NOMO-1 treated with DMSO at 0.1 percent for 48 hours (cell line): ENCODE results near the gene FAM50A.
A peak's percentile ranks its signal among the peaks of the same experiment; 100 is the strongest.

Experiments used
- DNase-seq: peaks from one replicate; lab custom pipeline; 2025; ENCODE audit not compliant: unreplicated experiment; lab: John Stamatoyannopoulos, UW

Gene FAM50A

DNA sequence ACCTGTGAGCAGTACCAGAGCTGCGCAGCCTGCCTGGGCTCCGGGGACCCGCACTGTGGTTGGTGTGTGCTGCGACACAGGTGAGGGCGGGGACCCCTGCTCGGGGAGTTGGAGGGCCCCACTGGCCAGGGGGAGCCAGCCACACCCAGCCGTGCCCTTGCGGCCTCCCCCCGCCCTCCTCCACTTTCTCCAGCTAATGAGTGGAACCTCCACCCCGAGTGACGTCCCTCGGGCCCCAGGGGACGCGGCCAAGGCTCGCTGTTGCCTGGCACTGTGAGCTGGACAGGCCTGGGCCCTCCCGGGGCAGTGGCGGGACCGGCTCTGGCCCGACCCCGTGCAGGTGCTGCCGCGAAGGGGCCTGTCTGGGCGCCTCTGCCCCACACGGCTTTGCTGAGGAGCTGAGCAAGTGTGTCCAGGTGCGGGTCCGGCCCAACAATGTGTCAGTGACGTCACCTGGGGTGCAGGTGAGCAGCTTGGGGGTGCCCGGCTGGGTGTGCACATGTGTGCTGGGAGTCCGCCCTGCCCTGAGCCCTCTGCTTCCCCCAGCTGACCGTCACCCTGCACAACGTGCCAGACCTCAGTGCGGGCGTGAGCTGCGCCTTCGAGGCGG, 19.8 kb downstream of the FAM50A start:
- no peak for DNase-seq

DNA sequence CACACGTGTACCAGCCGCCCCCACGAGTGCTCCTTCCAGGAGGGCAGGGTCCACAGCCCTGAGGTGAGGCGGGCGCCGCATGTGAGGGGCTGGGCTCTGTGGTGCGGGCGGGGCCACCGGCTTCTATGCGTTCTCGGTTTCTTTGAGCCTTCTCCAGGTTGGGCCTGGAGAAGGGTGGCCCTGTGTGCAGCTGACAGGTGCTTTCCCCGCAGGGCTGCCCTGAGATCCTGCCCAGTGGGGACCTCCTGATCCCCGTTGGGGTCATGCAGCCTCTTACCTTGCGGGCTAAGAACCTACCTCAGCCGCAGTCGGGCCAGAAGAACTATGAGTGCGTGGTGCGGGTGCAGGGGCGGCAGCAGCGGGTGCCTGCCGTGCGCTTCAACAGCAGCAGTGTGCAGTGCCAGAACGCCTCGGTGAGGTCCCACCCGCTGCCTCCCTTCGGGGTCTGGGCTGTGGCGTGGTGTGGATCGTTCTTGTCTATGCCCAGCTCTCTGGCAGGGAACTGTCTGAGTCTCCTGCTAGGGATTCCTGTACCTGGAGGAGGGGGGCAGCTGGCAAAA, 20.9 kb downstream of the FAM50A start:
- no peak for DNase-seq

DNA sequence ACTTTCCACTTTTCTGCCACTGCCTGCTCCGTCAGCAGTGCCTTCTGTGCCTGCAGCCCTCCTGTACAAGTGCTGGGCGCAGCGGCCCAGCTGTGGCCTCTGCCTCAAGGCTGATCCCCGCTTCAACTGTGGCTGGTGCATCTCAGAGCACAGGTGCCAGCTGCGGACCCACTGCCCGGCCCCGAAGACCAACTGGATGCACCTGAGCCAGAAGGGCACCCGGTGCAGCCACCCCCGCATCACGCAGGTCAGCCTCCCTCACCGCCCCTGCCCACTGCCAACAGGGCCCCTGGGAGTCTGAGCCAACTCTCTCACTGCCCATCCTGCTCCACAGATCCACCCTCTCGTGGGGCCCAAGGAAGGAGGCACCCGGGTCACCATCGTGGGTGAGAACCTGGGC, 21.7 kb downstream of the FAM50A start:
- no peak for DNase-seq

DNA sequence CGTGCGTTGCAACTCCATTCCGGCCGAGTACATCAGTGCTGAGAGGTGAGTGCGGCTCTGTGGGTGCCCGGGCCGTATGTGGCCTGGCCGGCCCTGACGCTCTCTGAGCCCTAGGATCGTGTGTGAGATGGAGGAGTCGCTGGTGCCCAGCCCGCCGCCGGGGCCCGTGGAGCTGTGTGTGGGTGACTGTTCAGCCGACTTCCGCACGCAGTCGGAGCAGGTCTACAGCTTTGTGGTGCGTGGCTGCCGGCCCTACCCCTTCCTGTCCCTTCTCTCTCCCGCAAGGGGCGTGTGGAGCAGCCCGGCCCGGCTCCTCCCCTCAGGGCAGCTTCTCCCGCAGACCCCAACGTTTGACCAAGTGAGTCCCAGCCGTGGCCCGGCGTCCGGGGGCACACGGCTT, 22.1 kb downstream of the FAM50A start:
- no peak for DNase-seq

DNA sequence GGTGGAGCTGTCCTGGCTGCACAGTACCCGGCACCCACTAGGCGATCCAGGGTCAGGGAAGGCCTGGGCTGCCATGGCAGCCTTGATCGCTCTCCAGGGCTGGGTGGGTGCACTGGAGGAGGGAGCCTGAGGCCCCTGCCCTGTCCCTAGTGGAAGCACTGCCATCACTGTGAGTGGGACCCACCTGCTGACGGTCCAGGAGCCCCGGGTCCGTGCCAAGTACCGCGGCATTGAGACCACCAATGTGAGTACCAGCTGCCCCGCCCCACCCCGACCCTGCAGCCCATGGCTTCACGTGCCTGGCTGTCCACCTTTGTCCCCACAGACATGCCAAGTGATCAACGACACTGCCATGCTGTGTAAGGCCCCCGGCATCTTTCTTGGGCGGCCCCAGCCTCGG, 23.0 kb downstream of the FAM50A start:
- no peak for DNase-seq

DNA sequence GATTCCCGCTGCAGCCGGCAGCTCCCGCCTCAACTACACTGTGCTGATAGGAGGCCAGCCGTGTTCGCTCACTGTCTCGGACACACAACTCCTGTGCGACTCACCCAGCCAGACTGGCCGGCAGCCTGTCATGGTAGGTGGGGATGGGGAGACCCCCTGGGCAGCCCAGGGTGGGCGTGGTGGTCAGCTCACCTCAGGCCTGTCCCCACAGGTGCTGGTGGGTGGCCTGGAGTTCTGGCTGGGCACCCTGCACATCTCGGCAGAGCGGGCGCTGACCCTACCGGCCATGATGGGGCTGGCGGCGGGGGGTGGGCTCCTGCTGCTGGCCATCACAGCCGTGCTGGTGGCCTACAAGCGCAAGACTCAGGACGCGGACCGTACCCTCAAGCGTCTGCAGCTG, 23.6 kb downstream of the FAM50A start:
- no peak for DNase-seq

DNA sequence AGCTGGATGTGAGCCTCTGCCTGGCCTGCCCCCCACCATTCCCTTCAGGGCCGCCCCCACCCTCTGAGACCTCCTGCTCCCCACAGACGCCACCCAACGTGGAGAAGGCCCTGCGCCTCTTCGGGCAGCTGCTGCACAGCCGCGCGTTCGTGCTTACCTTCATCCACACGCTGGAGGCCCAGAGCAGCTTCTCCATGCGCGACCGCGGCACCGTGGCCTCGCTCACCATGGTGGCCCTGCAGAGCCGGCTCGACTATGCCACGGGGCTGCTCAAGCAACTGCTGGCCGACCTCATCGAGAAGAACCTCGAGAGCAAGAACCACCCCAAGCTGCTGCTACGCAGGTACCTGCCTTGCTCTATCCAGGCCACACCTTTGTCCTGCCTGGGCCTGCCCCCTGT, 24.3 kb downstream of the FAM50A start:
- no peak for DNase-seq

DNA sequence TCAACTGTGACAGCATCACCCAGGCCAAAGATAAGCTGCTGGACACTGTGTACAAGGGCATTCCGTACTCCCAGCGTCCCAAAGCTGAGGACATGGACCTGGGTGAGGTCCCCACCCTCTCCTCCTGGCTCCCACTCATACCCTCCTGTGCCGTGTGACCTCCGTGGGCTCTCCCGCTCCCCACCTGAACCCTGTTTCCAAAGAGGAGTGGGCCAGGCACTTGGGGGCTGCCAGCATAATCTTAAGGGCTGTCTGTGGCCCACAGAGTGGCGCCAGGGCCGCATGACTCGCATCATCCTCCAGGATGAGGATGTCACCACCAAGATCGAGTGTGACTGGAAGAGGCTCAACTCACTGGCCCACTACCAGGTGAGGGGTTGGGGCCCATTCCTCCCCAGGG, 25.2 kb downstream of the FAM50A start:
- no peak for DNase-seq

DNA sequence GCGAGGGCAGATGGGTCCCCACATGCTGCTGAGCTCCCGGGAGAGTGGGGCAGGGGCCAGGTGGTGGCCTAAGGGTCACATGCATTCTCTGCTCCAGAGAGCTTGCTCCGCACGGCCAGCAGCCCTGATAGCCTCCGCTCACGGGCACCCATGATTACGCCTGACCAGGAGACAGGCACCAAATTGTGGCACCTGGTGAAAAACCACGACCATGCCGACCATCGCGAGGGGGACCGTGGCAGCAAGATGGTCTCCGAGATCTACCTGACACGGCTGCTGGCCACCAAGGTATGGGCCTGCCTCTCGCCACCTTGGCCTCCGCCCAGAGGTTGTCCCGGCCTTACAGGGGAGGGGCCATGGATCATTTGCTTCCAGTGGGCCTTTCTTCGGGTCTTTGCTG, 25.9 kb downstream of the FAM50A start:
- no peak for DNase-seq

DNA sequence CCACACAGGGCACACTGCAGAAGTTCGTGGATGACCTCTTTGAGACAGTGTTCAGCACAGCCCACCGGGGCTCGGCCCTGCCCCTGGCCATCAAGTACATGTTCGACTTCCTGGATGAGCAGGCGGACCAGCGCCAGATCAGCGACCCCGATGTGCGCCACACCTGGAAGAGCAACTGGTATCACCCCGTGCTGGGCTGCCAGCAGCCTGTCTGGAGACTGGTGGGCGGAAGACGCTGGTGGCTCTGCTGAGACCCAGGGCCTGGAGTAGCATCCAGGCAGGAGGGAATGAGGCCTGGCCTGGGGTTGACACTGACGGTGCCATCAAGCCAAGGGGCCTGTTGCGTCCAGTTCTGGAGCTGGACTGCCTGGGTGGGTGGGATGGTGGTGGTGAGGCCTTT, 26.5 kb downstream of the FAM50A start:
- DNase-seq: no peak

DNA sequence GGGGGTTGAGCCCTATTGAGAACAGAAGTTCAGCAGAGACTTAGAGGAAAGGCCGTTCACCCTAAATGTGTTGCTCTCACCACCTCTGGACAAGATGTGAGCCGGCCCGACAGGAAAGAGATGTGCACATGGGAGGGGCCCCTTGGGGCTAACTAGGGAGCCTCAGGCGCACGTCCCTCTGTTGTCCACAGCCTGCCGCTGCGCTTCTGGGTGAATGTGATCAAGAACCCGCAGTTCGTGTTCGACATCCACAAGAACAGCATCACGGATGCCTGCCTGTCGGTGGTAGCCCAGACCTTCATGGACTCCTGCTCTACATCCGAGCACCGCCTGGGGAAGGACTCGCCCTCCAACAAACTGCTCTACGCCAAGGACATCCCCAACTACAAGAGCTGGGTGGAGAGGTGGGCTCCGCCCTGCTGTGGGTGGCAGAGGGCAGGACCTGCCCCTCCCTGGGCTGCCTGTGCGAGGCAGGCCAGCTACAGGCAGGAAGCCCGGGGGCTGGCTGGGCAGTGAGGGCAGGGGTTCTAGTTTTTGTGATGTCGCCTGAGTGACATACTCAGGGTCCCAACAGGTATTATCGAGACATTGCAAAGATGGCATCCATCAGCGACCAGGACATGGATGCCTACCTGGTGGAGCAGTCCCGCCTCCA, 27.1 kb downstream of the FAM50A start:
- no peak for DNase-seq

DNA sequence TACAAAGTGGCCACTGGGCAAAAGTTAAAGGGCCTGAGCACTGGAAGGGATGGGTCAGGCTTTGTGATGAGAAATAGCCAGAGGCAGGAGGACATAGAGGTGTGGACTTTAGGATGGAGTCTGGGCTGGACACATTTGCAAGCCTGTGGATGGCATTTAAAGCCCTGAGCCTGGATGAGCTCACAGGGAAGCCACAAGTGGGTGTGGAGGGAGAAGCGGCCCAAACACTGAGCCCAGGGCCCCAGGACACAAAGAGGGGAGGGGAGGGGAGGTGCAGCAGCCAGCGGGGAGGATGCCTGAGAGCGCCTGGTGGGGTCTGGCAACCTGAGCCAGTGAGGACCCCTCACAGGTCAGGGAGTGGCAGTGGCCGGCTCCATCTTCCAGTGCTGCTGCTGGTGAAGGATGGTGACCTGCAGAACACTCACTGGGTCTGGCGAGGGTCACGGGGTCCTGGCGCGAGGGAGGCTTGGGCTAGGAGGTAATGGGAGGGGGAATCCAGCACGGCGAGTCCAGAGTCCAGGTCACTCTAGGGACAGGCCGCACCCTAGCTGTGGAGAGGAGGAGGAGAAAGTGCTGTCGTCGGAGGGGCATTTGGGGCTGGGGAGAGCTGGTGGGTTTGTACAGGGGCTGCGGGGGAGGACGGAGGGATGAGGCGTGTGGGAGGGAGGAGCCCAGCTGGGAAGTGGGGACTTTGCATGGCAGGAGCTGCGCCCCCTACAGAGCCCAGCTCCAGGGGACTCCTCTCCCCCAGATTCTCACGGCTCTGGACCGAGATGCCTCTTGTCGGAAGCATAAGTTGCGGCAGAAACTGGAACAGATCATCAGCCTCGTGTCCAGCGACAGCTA, 28.1 kb downstream of the FAM50A start:
- DNase-seq: no peak

DNA sequence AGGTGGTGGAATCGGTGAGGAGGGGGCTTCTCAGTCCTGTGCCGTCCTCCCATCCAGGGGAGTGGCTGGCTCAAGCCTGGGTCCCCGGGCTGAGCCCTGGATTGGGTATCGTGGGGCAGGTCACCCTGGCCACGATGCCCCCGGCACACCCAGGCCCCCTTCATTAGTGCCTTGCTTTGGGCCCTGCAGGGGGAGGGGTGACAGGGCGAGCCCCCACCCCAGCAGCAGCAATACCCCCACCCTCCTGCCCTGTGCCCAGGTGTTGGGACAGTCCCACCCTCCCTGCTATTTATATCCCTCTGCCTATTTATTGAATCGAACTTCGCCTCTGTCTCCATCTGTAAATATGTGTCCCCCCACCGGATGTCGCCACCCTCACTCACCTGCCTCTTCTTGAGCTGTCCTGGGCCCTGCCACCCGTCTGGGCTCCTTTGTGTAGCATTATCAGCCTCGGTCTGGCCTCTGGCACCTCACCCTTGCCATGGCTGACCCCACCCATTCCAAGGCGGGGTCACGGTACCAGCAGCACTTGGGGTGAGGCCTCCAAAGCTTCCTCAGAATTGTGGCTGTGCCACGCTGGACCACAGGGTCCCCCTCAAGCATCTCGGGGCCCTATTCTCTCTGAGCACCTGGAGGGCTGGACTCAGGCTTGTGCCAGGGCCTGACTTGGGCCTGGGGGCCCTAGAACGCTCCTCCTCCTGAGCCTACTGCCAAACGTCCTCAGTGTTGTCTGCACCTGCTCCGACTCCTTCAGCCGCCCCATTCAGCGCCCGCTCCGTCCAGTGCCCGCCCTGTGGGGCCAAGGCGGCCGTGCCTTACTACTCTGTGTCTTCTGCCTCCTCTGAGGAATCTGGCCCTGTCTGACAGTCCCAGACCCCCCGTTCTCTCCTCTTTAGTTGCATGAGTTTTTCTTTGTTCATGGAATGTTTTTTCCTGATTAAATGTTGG, 29.0 kb downstream of the FAM50A start:
- no peak for DNase-seq

DNA sequence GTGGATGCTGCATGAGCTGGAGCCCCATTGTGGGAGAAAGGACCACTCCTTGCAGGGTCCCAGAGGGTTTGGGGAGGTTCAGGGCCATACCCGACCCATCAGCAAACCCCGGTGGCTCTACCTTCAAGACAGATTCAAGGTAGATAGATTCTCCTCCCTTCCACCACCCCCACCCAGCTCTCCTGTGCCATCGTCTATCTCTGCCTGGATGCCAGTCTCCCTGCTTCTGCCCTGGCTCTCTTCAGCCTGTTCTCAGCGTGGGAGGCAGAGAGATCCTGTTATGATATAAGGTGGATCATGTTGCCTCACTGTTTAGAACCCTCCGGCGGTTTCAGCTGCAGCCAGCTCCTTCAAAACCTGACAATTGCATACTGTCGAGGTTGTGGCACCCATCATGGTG, 29.7 kb downstream of the FAM50A start:
- DNase-seq: no peak

DNA sequence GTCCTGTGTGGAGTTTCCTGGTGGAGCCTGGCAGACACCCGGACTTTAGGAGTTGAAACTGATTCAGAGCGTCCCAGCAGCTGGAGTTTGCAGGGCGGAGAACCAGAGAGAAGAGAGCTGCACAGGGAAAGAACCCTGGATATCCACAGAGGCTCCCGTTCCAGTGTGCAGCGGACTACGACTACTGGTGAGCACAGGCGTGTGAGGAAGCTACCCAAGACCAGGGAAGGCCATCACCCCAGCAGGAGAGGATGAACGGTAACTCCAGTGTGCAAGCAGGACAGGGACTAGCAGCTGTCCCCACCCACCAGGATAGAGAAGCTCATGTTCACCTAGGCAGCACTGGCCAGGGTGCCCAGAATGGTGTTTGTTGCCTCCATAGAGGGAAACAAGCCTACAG, 32.9 kb downstream of the FAM50A start:
- DNase-seq: no peak

DNA sequence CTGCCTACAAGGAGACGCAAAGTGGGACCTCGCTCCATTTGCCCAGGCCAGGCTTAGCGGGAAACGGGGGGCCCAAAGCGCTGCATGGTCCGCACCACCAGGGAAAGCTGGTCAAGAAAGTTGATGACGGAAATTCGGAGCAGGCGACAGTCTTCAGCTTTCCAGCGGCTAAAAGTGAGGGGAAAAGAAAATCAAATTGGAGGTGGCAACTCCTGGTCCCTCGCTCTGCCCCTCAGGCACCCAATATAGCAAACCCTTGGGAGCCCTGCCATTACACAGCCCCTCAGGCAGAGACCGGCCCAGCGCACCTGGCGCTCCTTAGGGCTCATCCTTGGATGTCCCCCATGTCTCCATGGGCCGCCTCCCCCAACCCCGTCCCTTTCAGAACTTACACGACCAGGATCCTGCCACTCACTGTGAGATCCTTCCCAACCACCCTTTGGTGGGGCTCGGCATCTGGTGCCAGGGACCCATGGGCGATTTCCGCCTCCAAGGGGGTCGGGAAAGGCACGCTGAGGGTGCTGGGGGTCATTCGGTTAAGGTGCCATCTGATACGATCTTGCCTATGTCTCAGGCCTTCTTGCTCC, 34.0 kb downstream of the FAM50A start:
- DNase-seq: no peak

DNA sequence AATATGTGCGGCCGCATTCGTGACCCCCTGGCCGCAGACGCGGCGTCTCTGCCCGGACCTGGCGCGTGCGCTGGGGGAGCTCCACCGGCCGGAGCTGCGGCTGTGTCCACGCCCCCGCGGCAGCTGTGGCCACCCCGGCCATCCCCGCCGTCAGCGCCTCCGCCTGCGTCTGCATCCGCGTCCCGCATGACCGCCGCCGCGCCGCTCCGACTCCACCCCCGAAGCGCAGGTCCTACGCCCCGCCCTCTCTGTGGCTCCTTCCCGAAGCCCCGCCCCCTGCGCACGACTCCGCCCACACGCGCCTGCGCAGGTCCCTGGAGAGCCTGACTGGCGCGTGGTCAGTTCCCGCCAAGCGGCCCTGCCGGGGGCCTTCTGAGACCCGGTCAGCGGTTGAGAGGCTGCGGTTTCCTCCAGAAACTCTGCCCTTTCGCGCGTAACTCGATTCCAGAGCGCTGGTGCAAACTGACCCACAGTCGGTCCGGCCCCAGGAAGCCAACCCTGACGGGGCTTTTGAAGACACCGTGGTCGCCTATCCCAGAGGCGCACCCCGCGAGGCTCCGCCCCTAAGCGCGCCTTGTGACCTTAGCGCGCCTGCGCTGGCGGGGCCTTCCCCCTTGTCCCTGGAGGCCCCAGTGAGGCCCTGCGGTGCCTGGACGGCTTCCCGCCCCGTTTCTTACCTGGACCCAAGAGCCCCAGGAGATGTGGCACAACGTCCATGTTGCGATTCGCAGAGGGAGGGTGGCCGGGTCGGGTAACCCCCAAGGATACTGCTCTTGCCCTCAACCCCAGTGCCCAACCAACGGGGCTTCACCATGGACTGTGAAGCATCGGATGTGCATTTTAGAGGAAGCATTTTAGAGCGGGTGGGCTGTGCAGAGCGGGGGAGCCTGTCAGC, 35.0 kb downstream of the FAM50A start, which contains the start of gene LAGE3:
LAGE3 (minus strand) TSS at position 554 of the 895 bp plus-strand sequence; CDS start at position 188, 366 bp downstream.
- peak; percentile 78 for DNase-seq

DNA sequence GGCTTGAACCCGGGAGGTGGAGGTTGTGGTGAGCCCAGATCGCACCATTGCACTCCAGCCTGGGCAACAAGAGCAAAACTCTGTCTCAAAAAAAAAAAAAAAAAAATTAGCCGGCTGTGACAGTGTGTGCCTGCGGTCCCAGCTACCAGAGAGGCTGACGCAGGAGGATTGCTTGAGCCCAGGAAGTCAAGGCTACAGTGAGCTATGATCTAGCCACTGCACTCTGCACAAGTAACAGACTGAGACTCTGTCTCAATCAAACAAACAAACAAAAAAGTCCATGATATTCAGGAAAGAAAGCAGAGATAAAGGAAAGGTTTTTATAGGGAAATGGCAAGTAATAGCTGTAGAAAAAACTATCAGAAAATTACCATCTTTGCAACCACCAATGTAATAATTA, 37.3 kb downstream of the FAM50A start:
- no peak for DNase-seq

DNA sequence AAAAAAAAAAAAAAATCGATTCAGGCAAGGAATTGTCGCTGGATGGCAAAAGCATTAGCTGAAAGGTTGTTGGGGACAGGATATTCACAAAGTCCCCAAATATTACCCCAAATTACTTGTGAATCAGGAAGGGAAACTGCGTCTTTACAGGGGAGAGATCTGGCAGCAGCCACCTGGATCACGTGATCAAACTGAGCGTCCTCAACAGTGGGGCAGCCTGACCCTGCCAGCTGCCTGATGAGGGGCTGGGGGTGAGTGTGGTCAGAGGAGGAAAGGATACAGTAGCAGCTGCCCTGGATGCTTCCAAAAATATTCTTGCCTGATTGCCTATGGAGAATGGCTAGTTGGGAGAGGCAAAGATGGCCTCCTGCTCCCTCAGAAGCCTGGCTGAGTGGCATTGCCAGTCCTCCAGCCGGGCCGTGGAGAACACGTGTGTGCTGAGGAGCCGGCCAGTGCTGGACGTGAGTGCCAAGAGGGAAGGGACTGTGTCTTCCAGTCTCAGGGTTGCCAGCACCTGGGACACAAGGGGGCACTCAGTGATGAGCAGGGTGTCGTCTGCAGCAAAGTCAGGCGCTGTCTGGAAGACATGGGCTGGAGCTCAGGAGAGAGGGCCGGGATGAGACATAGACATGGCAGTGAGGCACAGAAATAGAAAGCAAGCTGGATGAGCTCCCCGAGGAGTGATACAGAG, 38.1 kb downstream of the FAM50A start:
- DNase-seq: no peak
